Measurements from ENCODE around the gene KLHDC1. TPM values are rescaled to one million over a fixed set of nuclear protein-coding genes. Genes with fewer than 3 reads are reported as not detected.
A peak's percentile ranks its signal among the peaks of the same experiment; 100 is the strongest.
"Not testable (repeated sequence)": the region's sequence is repeated elsewhere in the genome, so short reads cannot be mapped to it uniquely, and the experiment has no call there.

Gene KLHDC1, protein sequence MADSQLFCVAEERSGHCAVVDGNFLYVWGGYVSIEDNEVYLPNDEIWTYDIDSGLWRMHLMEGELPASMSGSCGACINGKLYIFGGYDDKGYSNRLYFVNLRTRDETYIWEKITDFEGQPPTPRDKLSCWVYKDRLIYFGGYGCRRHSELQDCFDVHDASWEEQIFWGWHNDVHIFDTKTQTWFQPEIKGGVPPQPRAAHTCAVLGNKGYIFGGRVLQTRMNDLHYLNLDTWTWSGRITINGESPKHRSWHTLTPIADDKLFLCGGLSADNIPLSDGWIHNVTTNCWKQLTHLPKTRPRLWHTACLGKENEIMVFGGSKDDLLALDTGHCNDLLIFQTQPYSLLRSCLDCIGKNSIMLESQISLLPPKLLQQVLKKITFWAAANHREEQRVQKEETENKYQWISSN
- 3.1 TPM for polyA plus RNA-seq (2012; ENCODE audit: insufficient read depth, insufficient read length, low read depth)

- H3K36me3 ChIP-seq, result no peaks in the 10 kb centered on the region
- peaks cover 5% of the 10 kb centered on the region for H3K4me1 ChIP-seq
- no peaks in the 10 kb centered on the region for H3K9me3 ChIP-seq
- no peak for TF ChIP-seq CTCF (IDR thresholded peaks at IDR 0.05; ENCODE audit: low read depth, low read length)
- no peaks in the 10 kb centered on the region for H3K27me3 ChIP-seq
- DNase-seq, result peak; percentile 72
- peak within 1 kb of the TSS; percentile 60 for H3K4me3 ChIP-seq (ENCODE audit: low read depth, low read length)
Measured at GRCh38 chr14:49692811-49693734, at the start of gene KLHDC1. KLHDC1 (plus strand) TSS chr14:49693120; CDS start chr14:49693195, 75 bp downstream.

- no peak overlapping the region for H3K4me3 ChIP-seq (ENCODE audit: low read depth, low read length)
- H3K36me3 ChIP-seq, result peaks cover 32% of the 10 kb centered on the region
- no peak for TF ChIP-seq CTCF (IDR thresholded peaks at IDR 0.05; ENCODE audit: low read depth, low read length)
- H3K27me3 ChIP-seq, result no peaks in the 10 kb centered on the region
- DNase-seq, result no peak
- no peaks in the 10 kb centered on the region for H3K4me1 ChIP-seq
- H3K9me3 ChIP-seq, result no peaks in the 10 kb centered on the region
Measured at GRCh38 chr14:49653508-49653907, 39.4 kb upstream of the KLHDC1 start.

GRCh38 chr14:49654511-49654910 lies 38.4 kb upstream of the KLHDC1 start:
- no peak for TF ChIP-seq CTCF (IDR thresholded peaks at IDR 0.05; ENCODE audit: low read depth, low read length)
- Histone ChIP-seq H3K4me3 (ENCODE audit: low read depth, low read length) (no peak overlapping the region), H3K27me3 (no peaks in the 10 kb centered on the region), H3K9me3 (no peaks in the 10 kb centered on the region), H3K4me1 (no peaks in the 10 kb centered on the region), H3K36me3 (peaks cover 29% of the 10 kb centered on the region)
- no peak for DNase-seq

DNA sequence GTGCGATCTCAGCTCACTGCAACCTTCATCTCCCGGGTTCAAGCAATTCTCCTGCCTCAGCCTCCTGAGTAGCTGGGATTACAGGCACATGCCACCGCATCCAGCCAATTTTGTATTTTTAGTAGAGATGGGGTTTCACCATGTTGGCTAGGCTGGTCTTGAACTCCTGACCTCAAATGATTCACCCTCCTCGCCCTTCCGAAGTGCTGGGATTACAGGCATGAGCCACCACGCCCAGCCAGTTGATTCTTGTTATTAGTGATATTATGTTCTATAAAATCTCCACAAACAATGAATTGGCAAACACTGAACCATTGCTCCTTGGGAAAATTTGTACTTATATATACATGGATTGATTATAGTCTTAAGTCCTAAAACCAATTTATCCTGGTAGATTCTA lies 35.4 kb upstream of the KLHDC1 start:
- not testable (repeated sequence) for H3K4me3 ChIP-seq (ENCODE audit: low read depth, low read length); DNase-seq; H3K4me1 ChIP-seq; H3K9me3 ChIP-seq; H3K27me3 ChIP-seq
- H3K36me3 ChIP-seq, result peaks cover 14% of the 10 kb centered on the region

DNA sequence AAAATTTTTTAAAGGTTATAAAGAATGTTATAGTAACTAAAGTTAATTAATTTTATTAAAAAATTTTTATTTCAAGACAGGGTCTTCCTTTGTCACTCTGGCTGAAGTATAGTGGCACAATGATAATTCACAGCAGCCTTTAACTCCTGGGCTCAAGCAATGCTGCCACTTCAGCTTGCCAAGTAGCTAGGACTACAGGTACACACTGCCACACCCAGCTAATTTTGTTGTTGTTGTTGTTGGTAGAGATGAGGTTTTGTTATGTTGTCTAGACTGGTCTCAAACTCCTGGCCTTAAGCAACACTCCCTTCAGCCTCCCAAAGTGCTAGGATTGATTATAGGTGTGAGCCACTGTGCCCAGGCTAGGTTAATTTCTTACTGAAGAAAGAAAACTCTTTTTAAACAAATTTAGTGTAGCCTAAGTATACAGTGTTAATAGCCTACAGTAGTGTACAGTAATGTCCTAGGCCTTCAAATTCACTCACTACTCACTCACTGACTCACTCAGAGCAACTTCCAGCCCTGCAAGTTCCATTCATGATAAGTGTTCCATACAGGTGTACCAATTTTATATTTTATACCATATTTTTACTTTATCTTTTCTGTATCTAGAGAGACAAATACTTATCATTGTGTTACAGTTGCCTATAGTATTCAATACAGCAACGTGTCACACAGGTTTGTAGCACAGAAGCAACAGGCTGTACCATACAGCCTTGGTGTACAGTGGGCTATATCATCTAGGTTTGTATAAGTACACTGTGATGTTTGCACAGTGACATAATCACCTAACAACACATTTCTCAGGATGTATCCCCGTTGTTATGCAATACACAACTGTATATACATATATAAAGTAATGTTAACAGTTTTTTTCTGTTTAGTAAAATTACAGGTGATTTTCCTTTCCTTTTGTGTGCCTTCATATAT lies 33.1 kb upstream of the KLHDC1 start:
- no peaks in the 10 kb centered on the region for H3K9me3 ChIP-seq
- no peak for DNase-seq
- no peaks in the 10 kb centered on the region for H3K4me1 ChIP-seq
- H3K4me3 ChIP-seq (ENCODE audit: low read depth, low read length), result no peak overlapping the region
- no peaks in the 10 kb centered on the region for H3K27me3 ChIP-seq
- TF ChIP-seq CTCF (IDR thresholded peaks at IDR 0.05; ENCODE audit: low read depth, low read length), result no peak
- H3K36me3 ChIP-seq, result peaks cover 4% of the 10 kb centered on the region

GRCh38 chr14:49670475-49670874 lies 22.4 kb upstream of the KLHDC1 start:
- no peaks in the 10 kb centered on the region for H3K4me1 ChIP-seq
- no peaks in the 10 kb centered on the region for H3K9me3 ChIP-seq
- H3K36me3 ChIP-seq, result peaks cover 28% of the 10 kb centered on the region
- TF ChIP-seq CTCF (IDR thresholded peaks at IDR 0.05; ENCODE audit: low read depth, low read length), result no peak
- no peak overlapping the region for H3K4me3 ChIP-seq (ENCODE audit: low read depth, low read length)
- H3K27me3 ChIP-seq, result no peaks in the 10 kb centered on the region
- no peak for DNase-seq
